ENCODE measurements around the gene CDYL. TPM values are rescaled to one million over a fixed set of nuclear protein-coding genes. Genes with fewer than 3 reads are reported as not detected.

The CDYL gene
- total and polyA plus RNA-seq, 8 donors, result 26.9 to 32.3 (median 29.1) TPM

DNA sequence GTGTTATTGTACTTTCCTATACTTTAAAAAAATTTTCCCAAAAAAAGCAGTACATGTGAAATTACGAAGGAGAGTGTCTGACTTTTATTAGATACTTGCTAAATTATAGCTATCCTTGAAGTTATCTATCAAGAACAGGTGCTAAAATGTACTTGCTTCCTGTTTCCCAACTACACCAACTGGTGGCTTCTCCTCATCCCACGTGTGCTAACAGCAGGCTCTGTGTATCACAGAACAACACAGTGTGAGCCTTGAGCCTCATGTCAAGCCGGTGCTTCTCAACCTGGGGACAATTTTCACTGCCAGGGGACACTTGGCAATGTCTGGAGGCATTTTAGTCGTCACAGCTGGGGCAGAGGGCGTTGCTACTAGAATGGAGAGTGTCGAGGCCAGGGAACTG, 36.2 kb upstream of the CDYL start:
- intact Hi-C loops (cut with DNase I), result no loop called here
- Histone ChIP-seq H3K4me1 (no peaks in the 10 kb centered on the region), H3K4me3 (no peak overlapping the region), H3K27me3 (no peaks in the 10 kb centered on the region), H3K9me3 (no peaks in the 10 kb centered on the region), H3K36me3 (no peaks in the 10 kb centered on the region), H3K27ac (no peak overlapping the region)
- ATAC-seq (no peak), DNase-seq (no peak)
- TF ChIP-seq, protein P1, sequence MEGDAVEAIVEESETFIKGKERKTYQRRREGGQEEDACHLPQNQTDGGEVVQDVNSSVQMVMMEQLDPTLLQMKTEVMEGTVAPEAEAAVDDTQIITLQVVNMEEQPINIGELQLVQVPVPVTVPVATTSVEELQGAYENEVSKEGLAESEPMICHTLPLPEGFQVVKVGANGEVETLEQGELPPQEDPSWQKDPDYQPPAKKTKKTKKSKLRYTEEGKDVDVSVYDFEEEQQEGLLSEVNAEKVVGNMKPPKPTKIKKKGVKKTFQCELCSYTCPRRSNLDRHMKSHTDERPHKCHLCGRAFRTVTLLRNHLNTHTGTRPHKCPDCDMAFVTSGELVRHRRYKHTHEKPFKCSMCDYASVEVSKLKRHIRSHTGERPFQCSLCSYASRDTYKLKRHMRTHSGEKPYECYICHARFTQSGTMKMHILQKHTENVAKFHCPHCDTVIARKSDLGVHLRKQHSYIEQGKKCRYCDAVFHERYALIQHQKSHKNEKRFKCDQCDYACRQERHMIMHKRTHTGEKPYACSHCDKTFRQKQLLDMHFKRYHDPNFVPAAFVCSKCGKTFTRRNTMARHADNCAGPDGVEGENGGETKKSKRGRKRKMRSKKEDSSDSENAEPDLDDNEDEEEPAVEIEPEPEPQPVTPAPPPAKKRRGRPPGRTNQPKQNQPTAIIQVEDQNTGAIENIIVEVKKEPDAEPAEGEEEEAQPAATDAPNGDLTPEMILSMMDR (IDR thresholded peaks at IDR 0.05), result no peak

- no peaks in the 10 kb centered on the region for H3K9me3 ChIP-seq
- no peaks in the 10 kb centered on the region for H3K27me3 ChIP-seq
- no peak for DNase-seq
- TF ChIP-seq, protein P1 (IDR thresholded peaks at IDR 0.05), result no peak
- no peaks in the 10 kb centered on the region for H3K4me1 ChIP-seq
- no peak overlapping the region for H3K27ac ChIP-seq
- intact Hi-C loops (cut with DNase I), result no loop called here
- no peaks in the 10 kb centered on the region for H3K36me3 ChIP-seq
- H3K4me3 ChIP-seq, result no peak overlapping the region
- ATAC-seq, result no peak
Measured at GRCh38 chr6:4743062-4743461, 33.1 kb upstream of the CDYL start.

DNA sequence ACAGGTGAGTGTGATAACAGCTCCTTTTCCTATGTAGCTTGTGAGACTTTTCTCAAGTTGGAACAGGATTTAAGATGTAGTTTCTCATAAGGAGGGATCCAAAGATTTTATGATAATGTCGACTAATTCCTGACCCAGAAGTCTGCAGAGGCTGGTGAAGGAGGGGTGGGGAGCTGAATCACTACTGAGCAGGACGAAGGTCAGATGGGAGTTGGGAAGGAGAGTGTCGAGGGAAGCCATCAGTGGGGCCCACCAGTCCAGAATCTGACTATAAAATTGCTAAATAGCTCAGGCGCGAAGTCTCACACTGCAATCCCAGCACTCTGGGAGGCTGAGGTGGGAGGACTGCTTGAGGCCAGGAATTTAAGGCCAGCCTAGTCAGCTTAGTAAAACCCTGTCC, 32.3 kb upstream of the CDYL start:
- H3K27ac ChIP-seq, result no peak overlapping the region
- ATAC-seq, result no peak
- H3K4me3 ChIP-seq, result no peak overlapping the region
- TF ChIP-seq, protein P1 (IDR thresholded peaks at IDR 0.05), result no peak
- H3K4me1 ChIP-seq, result no peaks in the 10 kb centered on the region
- intact Hi-C loops (cut with DNase I), result no loop called here
- no peaks in the 10 kb centered on the region for H3K27me3 ChIP-seq
- H3K9me3 ChIP-seq, result no peaks in the 10 kb centered on the region
- no peak for DNase-seq
- H3K36me3 ChIP-seq, result no peaks in the 10 kb centered on the region

DNA sequence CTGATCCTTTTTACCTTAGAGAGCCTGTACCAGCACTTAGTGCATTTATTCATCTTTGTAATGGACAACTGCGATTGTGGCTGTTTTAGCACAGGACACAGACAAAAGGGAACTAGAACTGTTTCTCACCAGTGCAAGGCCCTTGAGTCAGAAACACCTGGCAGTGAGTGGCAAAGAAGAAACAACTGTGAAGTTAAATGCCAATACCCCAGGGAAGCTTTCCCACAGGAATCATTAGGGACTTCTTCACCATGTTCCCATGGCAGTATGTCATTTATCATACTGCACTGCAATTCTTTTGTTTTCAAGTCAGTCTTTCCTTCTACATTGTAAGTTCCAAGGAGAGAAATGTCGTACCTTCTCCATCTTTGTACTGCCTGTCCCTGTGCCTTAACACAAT, 28.6 kb upstream of the CDYL start:
- TF ChIP-seq, protein P1 (IDR thresholded peaks at IDR 0.05), result no peak
- Histone ChIP-seq H3K9me3 (no peaks in the 10 kb centered on the region), H3K36me3 (no peaks in the 10 kb centered on the region), H3K4me3 (no peak overlapping the region), H3K27me3 (no peaks in the 10 kb centered on the region), H3K4me1 (no peaks in the 10 kb centered on the region), H3K27ac (no peak overlapping the region)
- ATAC-seq (no peak), DNase-seq (no peak)
- intact Hi-C loops (cut with DNase I), result no loop called here

GRCh38 chr6:4751823-4752464, 24.3 kb upstream of the CDYL start:
- H3K27ac ChIP-seq, result no peak overlapping the region
- DNase-seq, result no peak
- H3K4me3 ChIP-seq, result no peak overlapping the region
- H3K36me3 ChIP-seq, result no peaks in the 10 kb centered on the region
- H3K9me3 ChIP-seq, result no peaks in the 10 kb centered on the region
- H3K27me3 ChIP-seq, result no peaks in the 10 kb centered on the region
- intact Hi-C loops (cut with DNase I), result no loop called here
- no peaks in the 10 kb centered on the region for H3K4me1 ChIP-seq
- ATAC-seq, result no peak
- TF ChIP-seq, protein P1 (IDR thresholded peaks at IDR 0.05), result no peak

All from left lung (tissue), 10 donors.